ENCODE data around the gene RRBP1.

Gene RRBP1

DNA sequence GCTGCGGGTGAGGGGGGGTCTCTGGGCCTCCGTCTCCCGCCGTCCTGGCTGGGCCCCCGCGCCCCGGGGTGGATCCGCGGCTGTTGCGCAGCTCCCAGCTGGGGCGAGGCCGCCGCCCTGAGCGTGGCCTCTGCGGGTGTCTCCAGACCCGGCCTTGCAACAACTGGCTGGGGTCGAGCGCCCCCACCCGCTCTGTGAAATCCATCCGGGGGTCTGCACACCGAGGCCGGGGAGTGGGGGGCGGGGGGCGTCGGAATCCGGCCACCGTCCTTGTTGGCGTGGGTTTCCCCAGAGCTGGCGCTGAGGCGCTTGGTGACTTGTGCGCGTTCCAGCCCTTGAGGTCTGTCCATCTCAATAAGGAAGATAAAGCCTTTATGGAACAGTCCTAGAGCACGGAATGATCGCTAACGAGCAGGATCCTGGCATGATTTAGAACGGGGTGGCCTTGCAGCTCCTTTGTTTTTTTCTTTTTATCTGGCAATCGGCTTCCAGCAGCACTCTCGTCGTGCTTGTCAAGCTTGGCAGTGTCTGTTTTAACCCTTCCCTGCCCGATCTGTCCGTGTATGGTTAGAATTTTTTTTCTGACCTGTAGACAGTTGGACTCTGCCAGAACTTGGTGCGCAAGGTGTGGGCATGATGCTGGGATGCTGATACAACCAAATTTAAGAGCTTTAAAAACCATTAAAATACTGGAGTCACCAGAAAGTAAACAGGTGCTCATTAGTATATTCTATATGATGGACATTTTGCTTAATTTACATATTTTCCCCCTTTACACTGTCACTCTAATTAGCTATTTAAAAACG lies 111.5 kb downstream of the RRBP1 start:
- peak; percentile 17 for DNase-seq

GRCh38 chr20:17569616-17570346 lies 112.3 kb downstream of the RRBP1 start, which contains the start of gene DSTN:
TSS of gene DSTN (plus strand) at chr20:17570075. CDS start at chr20:17570209, 134 bp downstream.
- peak; percentile 71 for DNase-seq

GRCh38 chr20:17568972-17569521 lies 113.0 kb downstream of the RRBP1 start:
- no peak for DNase-seq

GRCh38 chr20:17568045-17568788 lies 113.8 kb downstream of the RRBP1 start:
- no peak for DNase-seq

DNA sequence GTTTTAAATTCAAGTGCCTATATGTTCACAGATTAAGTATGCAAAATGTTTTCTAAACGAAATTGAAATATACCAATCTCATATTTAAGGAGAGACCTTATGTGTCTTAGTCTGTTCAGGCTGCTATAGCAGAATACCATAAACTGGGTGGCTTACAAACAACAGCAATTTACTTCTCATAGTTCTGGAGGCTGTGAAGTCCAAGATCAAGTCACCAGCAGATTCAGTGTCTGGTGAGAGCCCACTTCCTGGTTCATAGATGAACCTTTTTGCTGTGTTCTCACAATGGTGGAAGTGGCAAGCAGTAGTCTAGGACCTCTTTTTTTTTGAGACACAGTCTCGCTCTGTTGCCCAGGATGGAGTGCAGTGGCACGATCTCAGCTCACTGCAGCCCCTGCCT lies 115.7 kb downstream of the RRBP1 start:
- no peak for DNase-seq

GRCh38 chr20:17565169-17565845 lies 116.7 kb downstream of the RRBP1 start:
- no peak for DNase-seq

All from MV-4-11 (cell line).